GM19452 (cell line): Measurements from ENCODE around the gene MAGEB4.
"Not testable (repeated sequence)": the region's sequence is repeated elsewhere in the genome, so short reads cannot be mapped to it uniquely, and the experiment has no call there.

Source experiments
- ATAC-seq: cut with Tn5 transposase; IDR thresholded peaks from one replicate; pipeline ENCODE4 v1.9.1; 2021; ENCODE audit not compliant: unreplicated experiment

MAGEB4 gene

GRCh38 chrX:30241724-30242415 is at the start of gene MAGEB4:
MAGEB4 (plus strand) TSS chrX:30242000; CDS start chrX:30242136, 136 bp downstream.
- ATAC-seq = no peak

GRCh38 chrX:30193910-30194309 is 47.9 kb upstream of the MAGEB4 start:
- not testable (repeated sequence) for ATAC-seq

GRCh38 chrX:30196322-30196721 is 45.5 kb upstream of the MAGEB4 start:
- no peak for ATAC-seq

GRCh38 chrX:30212172-30212571 is 29.6 kb upstream of the MAGEB4 start:
- no peak for ATAC-seq

GRCh38 chrX:30215357-30215843 is 26.4 kb upstream of the MAGEB4 start, which contains the start of gene MAGEB2:
MAGEB2 (plus strand) TSS chrX:30215563; CDS start chrX:30218581, 3,018 bp downstream.
- ATAC-seq = no peak

GRCh38 chrX:30217465-30217864 is 24.3 kb upstream of the MAGEB4 start:
- no peak for ATAC-seq

- ATAC-seq = no peak
These were observed 22.4 kb upstream of the MAGEB4 start for GRCh38 chrX:30219372-30219771.

- no peak for ATAC-seq
These were observed 21.1 kb upstream of the MAGEB4 start for GRCh38 chrX:30220661-30221060.

GRCh38 chrX:30224536-30224935 is 17.3 kb upstream of the MAGEB4 start:
- no peak for ATAC-seq

GRCh38 chrX:30228526-30228925 is 13.3 kb upstream of the MAGEB4 start:
- ATAC-seq = no peak

GRCh38 chrX:30230395-30230794 is 11.4 kb upstream of the MAGEB4 start, which contains the start of gene MAGEB3:
MAGEB3 (plus strand) TSS chrX:30230657; CDS start chrX:30235925, 5,268 bp downstream.
- no peak for ATAC-seq

- ATAC-seq = no peak
These were observed 5.1 kb downstream of the MAGEB4 start, which contains the start of gene MAGEB1 for GRCh38 chrX:30246769-30247489. MAGEB1 (plus strand) TSS chrX:30247146; CDS start chrX:30250494, 3,348 bp downstream.

- ATAC-seq = peak; percentile 54
These were observed 7.1 kb downstream of the MAGEB4 start for GRCh38 chrX:30248854-30249253.

GRCh38 chrX:30253257-30253656 is 11.5 kb downstream of the MAGEB4 start:
- no peak for ATAC-seq

- no peak for ATAC-seq
These were observed 18.1 kb downstream of the MAGEB4 start for GRCh38 chrX:30259927-30260326.

- ATAC-seq = no peak
These were observed 19.2 kb downstream of the MAGEB4 start for GRCh38 chrX:30261012-30261411.

- ATAC-seq = no peak
These were observed 21.0 kb downstream of the MAGEB4 start for GRCh38 chrX:30262763-30263162.

GRCh38 chrX:30270639-30271038 is 28.8 kb downstream of the MAGEB4 start:
- no peak for ATAC-seq

- ATAC-seq = no peak
These were observed 33.7 kb downstream of the MAGEB4 start for GRCh38 chrX:30275498-30275897.

GRCh38 chrX:30278365-30278764 is 36.6 kb downstream of the MAGEB4 start:
- no peak for ATAC-seq

- ATAC-seq = no peak
These were observed 38.6 kb downstream of the MAGEB4 start for GRCh38 chrX:30280428-30280827.

GRCh38 chrX:30282527-30282926 is 40.7 kb downstream of the MAGEB4 start:
- no peak for ATAC-seq
